OCI-LY3 (cell line): ENCODE measurements around the gene ABCD3.

ENCODE experiments used
- H2AFZ ChIP-seq: fragments of 200-600, 300-600 bp; shearing (Covaris generic); 2 replicates; pipeline ENCODE4 v1.6.0; 2014; ENCODE audit warnings: antibody characterized with exemption, low read depth, low read length
- H3K27ac ChIP-seq: fragments of 200-600, 300-600 bp; sonication (generic); 2 replicates; pipeline ENCODE4 v1.5.1; 2014; ENCODE audit warnings: mild to moderate bottlenecking, low read length, moderate library complexity, mixed read lengths
- H3K27me3 ChIP-seq: fragments of 200-600, 300-600 bp; sonication (generic); 2 replicates; pipeline ENCODE4 v1.6.1; 2014; ENCODE audit warnings: low read depth, low read length, mixed read lengths
- H3K36me3 ChIP-seq: fragments of 200-600, 300-600 bp; sonication (generic); replicated peaks from 2 replicates; pipeline ENCODE3; 2014; ENCODE audit warnings: low read depth, low read length, mixed read lengths
- H3K4me1 ChIP-seq: fragments of 300-600, 200-600 bp; sonication (generic); 2 replicates; pipeline ENCODE4 v1.6.1; 2014; ENCODE audit warnings: low read length, mixed read lengths
- H3K4me2 ChIP-seq: fragments of 200-600, 300-600 bp; sonication (generic); 2 replicates; pipeline ENCODE4 v1.6.1; 2014; ENCODE audit warnings: low read length, mixed read lengths
- H3K4me3 ChIP-seq: fragments of 300-600, 200-600 bp; sonication (generic); 2 replicates; pipeline ENCODE4 v1.5.1; 2014; ENCODE audit warnings: antibody characterized with exemption, mild to moderate bottlenecking, low read length, moderate library complexity
- H3K79me2 ChIP-seq: fragments of 300-600, 200-600 bp; shearing (Covaris generic); 2 replicates; pipeline ENCODE4 v1.6.1; 2014; ENCODE audit warnings: mild to moderate bottlenecking, low read length, mixed read lengths
- H3K9ac ChIP-seq: fragments of 300-600, 200-600 bp; shearing (Covaris generic); 2 replicates; pipeline ENCODE4 v1.6.0; 2014; ENCODE audit warnings: mild to moderate bottlenecking, low read length, moderate library complexity
- H3K9me3 ChIP-seq: fragments of 200-600, 300-600 bp; shearing (Covaris generic); 2 replicates; pipeline ENCODE4 v1.6.1; 2014; ENCODE audit warnings: low read length, mixed read lengths; ENCODE audit not compliant: insufficient read depth
- H4K20me1 ChIP-seq: fragments of 200-600, 300-600 bp; sonication (generic); 2 replicates; pipeline ENCODE4 v1.6.1; 2016; ENCODE audit warnings: low read length, mixed read lengths; ENCODE audit not compliant: insufficient read depth
- CTCF ChIP-seq: fragments of 200-600, 300-600 bp; sonication (generic); IDR thresholded peaks from 2 replicates; pipeline ENCODE4 v1.5.1; 2014; ENCODE audit warnings: antibody characterized with exemption, low read length, low read depth
- EZH2phosphoT487 ChIP-seq: fragments of 200-600 bp; shearing (Covaris generic); IDR thresholded peaks from 2 replicates; pipeline ENCODE4 v1.6.1; 2018; ENCODE audit warnings: antibody characterized with exemption, mixed run types, low read depth

ABCD3 gene

DNA sequence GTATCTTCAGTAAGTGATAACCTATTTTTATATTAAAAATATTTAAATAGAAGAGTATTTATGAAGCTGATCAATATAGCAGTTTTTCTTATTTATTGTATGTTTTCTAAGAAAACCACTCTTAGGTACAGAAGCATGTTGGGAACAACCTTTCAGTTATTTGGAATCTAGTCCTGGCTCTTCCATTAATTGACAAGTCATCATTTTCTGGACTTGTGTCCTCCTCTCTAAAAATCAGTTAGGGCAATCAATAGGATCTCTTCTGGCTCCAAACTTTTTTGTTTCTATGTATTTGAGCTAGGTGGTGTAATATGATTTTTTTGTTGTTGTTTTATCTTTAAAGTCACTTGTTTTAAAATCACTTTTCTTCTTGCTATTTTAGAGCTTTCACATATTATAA lies 57.0 kb downstream of the ABCD3 start:
- H3K9me3 ChIP-seq: no peaks in the 10 kb centered on the region
- H3K4me3 ChIP-seq: no peak overlapping the region
- no peaks in the 10 kb centered on the region for H3K79me2 ChIP-seq
- H2AFZ ChIP-seq: no peak overlapping the region
- H3K27ac ChIP-seq: no peak overlapping the region
- no peaks in the 10 kb centered on the region for H3K36me3 ChIP-seq
- no peak overlapping the region for H3K9ac ChIP-seq
- H4K20me1 ChIP-seq: no peaks in the 10 kb centered on the region
- no peak overlapping the region for H3K4me2 ChIP-seq
- H3K27me3 ChIP-seq: no peaks in the 10 kb centered on the region
- TF ChIP-seq EZH2phosphoT487 (no peak), CTCF (no peak)
- H3K4me1 ChIP-seq: no peaks in the 10 kb centered on the region

- H3K9ac ChIP-seq: no peak overlapping the region
- H4K20me1 ChIP-seq: no peaks in the 10 kb centered on the region
- H3K9me3 ChIP-seq: no peaks in the 10 kb centered on the region
- no peaks in the 10 kb centered on the region for H3K4me1 ChIP-seq
- H3K79me2 ChIP-seq: no peaks in the 10 kb centered on the region
- H3K4me3 ChIP-seq: no peak overlapping the region
- no peak overlapping the region for H3K4me2 ChIP-seq
- no peaks in the 10 kb centered on the region for H3K27me3 ChIP-seq
- no peak overlapping the region for H2AFZ ChIP-seq
- H3K27ac ChIP-seq: no peak overlapping the region
- no peaks in the 10 kb centered on the region for H3K36me3 ChIP-seq
- TF ChIP-seq EZH2phosphoT487 (no peak), CTCF (no peak)
These were observed 61.5 kb downstream of the ABCD3 start for GRCh38 chr1:94479682-94480081.

GRCh38 chr1:94481473-94481933 lies 63.3 kb downstream of the ABCD3 start:
- Histone ChIP-seq H2AFZ (no peak overlapping the region), H3K27me3 (no peaks in the 10 kb centered on the region), H3K27ac (no peak overlapping the region), H3K4me3 (no peak overlapping the region), H3K79me2 (no peaks in the 10 kb centered on the region), H4K20me1 (no peaks in the 10 kb centered on the region), H3K36me3 (no peaks in the 10 kb centered on the region), H3K9me3 (no peaks in the 10 kb centered on the region), H3K4me2 (no peak overlapping the region), H3K4me1 (no peaks in the 10 kb centered on the region), H3K9ac (no peak overlapping the region)
- peak; percentile 66 for TF ChIP-seq CTCF
- no peak for TF ChIP-seq EZH2phosphoT487

- Histone ChIP-seq H3K9ac (no peak overlapping the region), H3K4me1 (no peaks in the 10 kb centered on the region), H3K4me2 (no peak overlapping the region), H3K4me3 (no peak overlapping the region), H3K79me2 (no peaks in the 10 kb centered on the region), H3K9me3 (no peaks in the 10 kb centered on the region), H3K36me3 (no peaks in the 10 kb centered on the region), H3K27me3 (no peaks in the 10 kb centered on the region), H3K27ac (no peak overlapping the region), H2AFZ (no peak overlapping the region), H4K20me1 (no peaks in the 10 kb centered on the region)
- TF ChIP-seq CTCF (no peak), EZH2phosphoT487 (no peak)
These were observed 68.8 kb downstream of the ABCD3 start for GRCh38 chr1:94486990-94487389.
